ENCODE data around the gene MAPK4. TPM values are rescaled to one million over a fixed set of nuclear protein-coding genes. Genes with fewer than 3 reads are reported as not detected.

The MAPK4 gene
- total RNA-seq, 2 donors from 2014 or later, result 2.0 to 3.8 TPM

GRCh38 chr18:50754297-50754696 is 194.4 kb downstream of the MAPK4 start:
- no peak overlapping the region for H3K27ac ChIP-seq (ENCODE audit: low read depth, low read length)
- no peak for TF ChIP-seq CTCF (conservative IDR thresholded peaks at IDR 0.05)
- peaks cover 5% of the 10 kb centered on the region for H3K27me3 Mint-ChIP-seq (ENCODE audit: insufficient read depth)
- WGBS, 2 experiments (ENCODE audit: insufficient coverage in 1 of 2, insufficient read length in 1 of 2), result 92 to 97% methylated on average over 3 of the region's 3 CpGs
- peaks cover 5% of the 10 kb centered on the region for H3K9me3 Mint-ChIP-seq
- H3K36me3 ChIP-seq (ENCODE audit: control insufficient read depth, insufficient read depth, low read length), result no peaks in the 10 kb centered on the region
- H3K9me3 ChIP-seq (ENCODE audit: control insufficient read depth, low read length), result peaks cover 6% of the 10 kb centered on the region
- no peak overlapping the region for H3K4me3 ChIP-seq (ENCODE audit: low read length)
- H3K27me3 ChIP-seq (ENCODE audit: control insufficient read depth, insufficient read depth, low read length, poor library complexity, severe bottlenecking), result no peaks in the 10 kb centered on the region
- no peak overlapping the region for H3K4me3 Mint-ChIP-seq
- H3K36me3 Mint-ChIP-seq (ENCODE audit: low read depth), result no peaks in the 10 kb centered on the region
- H3K9ac ChIP-seq (ENCODE audit: extremely low read depth, low read length, poor library complexity, severe bottlenecking), result no peak overlapping the region
- H3K4me1 ChIP-seq (ENCODE audit: control insufficient read depth, insufficient read depth, low read length), result peaks cover 4% of the 10 kb centered on the region
- peak; percentile 17 for DNase-seq
- H3K4me1 Mint-ChIP-seq, result peaks cover 22% of the 10 kb centered on the region
- no peak overlapping the region for H3K27ac Mint-ChIP-seq

DNA sequence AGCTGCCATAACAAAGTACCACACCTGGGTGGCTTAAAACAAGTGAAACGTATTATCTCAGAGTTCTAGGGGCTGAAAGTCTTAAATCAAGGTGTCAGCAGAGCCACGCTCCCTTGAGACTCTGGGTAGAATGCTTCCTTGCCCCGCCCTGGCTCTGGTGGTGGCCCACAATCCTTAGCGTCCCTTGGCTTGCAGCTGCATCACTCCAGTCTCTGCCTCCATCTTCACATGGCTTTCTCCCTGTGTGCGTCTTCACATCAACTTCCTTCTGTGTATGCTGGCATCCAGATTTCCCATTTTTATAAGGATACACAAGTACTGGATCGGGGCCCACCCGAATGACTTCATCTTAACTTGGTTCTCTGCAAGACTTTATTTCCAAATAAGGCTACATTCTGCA is 197.5 kb downstream of the MAPK4 start:
- no peak overlapping the region for H3K9ac ChIP-seq (ENCODE audit: extremely low read depth, low read length, poor library complexity, severe bottlenecking)
- peaks cover 6% of the 10 kb centered on the region for H3K9me3 ChIP-seq (ENCODE audit: control insufficient read depth, low read length)
- 93 to 94% methylated on average over 7 of the region's 7 CpGs for WGBS, 2 experiments (ENCODE audit: insufficient coverage in 1 of 2, insufficient read length in 1 of 2)
- no peaks in the 10 kb centered on the region for H3K4me1 Mint-ChIP-seq
- TF ChIP-seq CTCF (conservative IDR thresholded peaks at IDR 0.05), result no peak
- H3K27ac ChIP-seq (ENCODE audit: low read depth, low read length), result no peak overlapping the region
- no peak overlapping the region for H3K4me3 ChIP-seq (ENCODE audit: low read length)
- peaks cover 4% of the 10 kb centered on the region for H3K27me3 Mint-ChIP-seq (ENCODE audit: insufficient read depth)
- no peaks in the 10 kb centered on the region for H3K36me3 ChIP-seq (ENCODE audit: control insufficient read depth, insufficient read depth, low read length)
- no peaks in the 10 kb centered on the region for H3K36me3 Mint-ChIP-seq (ENCODE audit: low read depth)
- peak; percentile 23 for DNase-seq
- H3K4me1 ChIP-seq (ENCODE audit: control insufficient read depth, insufficient read depth, low read length), result no peaks in the 10 kb centered on the region
- no peak overlapping the region for H3K4me3 Mint-ChIP-seq
- no peak overlapping the region for H3K27ac Mint-ChIP-seq
- no peaks in the 10 kb centered on the region for H3K27me3 ChIP-seq (ENCODE audit: control insufficient read depth, insufficient read depth, low read length, poor library complexity, severe bottlenecking)
- H3K9me3 Mint-ChIP-seq, result peaks cover 5% of the 10 kb centered on the region

DNA sequence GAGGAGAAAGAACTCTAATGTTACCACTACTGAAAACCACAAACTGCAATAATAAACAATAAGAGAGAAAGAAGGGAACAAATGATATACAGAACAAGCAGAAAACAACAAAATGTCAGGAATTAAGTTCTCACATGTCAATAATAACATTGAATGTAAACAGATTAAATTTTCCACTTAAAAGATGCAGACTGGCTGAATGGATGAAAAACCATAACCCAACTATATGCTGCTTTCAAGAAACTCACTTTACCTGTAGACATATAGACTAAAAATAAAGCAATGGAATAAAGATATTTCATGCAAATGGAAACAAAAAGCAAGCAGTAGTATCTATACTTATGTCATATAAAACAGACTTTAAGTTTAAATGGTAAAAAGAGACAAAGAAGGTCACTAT is 209.6 kb downstream of the MAPK4 start:
- no peak overlapping the region for H3K27ac Mint-ChIP-seq

More for the DNA sequence above, 209.6 kb downstream of the MAPK4 start:
- Mint-ChIP-seq H3K36me3 (ENCODE audit: low read depth) (no peaks in the 10 kb centered on the region), H3K9me3 (peaks cover 27% of the 10 kb centered on the region), H3K27me3 (ENCODE audit: insufficient read depth) (no peaks in the 10 kb centered on the region), H3K4me1 (no peaks in the 10 kb centered on the region), H3K4me3 (no peak overlapping the region)
- H3K9me3 ChIP-seq (ENCODE audit: control insufficient read depth, low read length), result peaks cover 21% of the 10 kb centered on the region
- no peak overlapping the region for H3K27ac ChIP-seq (ENCODE audit: low read depth, low read length)
- no peaks in the 10 kb centered on the region for H3K4me1 ChIP-seq (ENCODE audit: control insufficient read depth, insufficient read depth, low read length)
- H3K27me3 ChIP-seq (ENCODE audit: control insufficient read depth, insufficient read depth, low read length, poor library complexity, severe bottlenecking), result no peaks in the 10 kb centered on the region
- no peaks in the 10 kb centered on the region for H3K36me3 ChIP-seq (ENCODE audit: control insufficient read depth, insufficient read depth, low read length)
- no peak for TF ChIP-seq CTCF (conservative IDR thresholded peaks at IDR 0.05)
- H3K9ac ChIP-seq (ENCODE audit: extremely low read depth, low read length, poor library complexity, severe bottlenecking), result no peak overlapping the region
- no peak overlapping the region for H3K4me3 ChIP-seq (ENCODE audit: low read length)
- no peak for DNase-seq

All from endodermal cell (in vitro differentiated cells).